ENCODE results near the gene ERC2. TPM values are rescaled to one million over a fixed set of nuclear protein-coding genes. Genes with fewer than 3 reads are reported as not detected.

Gene ERC2
- total RNA-seq, 2 donors from 2014 or later: 0.21 to 0.30 TPM

DNA sequence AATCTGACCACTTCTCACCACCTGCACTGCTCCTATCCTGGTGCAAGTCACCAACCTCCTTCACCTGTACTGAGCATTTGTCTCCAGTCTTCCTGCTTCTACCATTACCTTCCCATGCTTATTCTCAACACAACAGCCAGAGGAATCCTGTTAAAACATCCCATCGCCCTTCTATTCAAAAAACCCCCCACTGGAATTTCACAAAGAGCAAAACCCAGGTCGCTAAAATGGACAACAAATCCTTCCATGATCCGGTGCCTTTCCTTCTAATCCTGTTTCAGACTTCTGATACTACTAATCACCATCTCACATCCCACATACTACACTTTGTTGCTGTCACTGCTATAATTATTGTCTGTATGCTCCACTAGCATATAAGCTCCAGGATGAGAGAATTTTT, 85.2 kb downstream of the ERC2 start:
- Histone ChIP-seq H3K27ac (no peak overlapping the region), H3K9ac (ENCODE audit: low read depth in 2 of 2, low read length in 2 of 2) (no peak overlapping the region), H3K27me3 (no peaks in the 10 kb centered on the region), H3K4me1 (no peaks in the 10 kb centered on the region), H3K9me3 (no peaks in the 10 kb centered on the region), H3K4me3 (no peak overlapping the region), H3K36me3 (no peaks in the 10 kb centered on the region)
- intact Hi-C loops (cut with DNase I): no loop called here
- no peak for TF ChIP-seq CTCF (IDR thresholded peaks at IDR 0.05)
- no peak for DNase-seq

DNA sequence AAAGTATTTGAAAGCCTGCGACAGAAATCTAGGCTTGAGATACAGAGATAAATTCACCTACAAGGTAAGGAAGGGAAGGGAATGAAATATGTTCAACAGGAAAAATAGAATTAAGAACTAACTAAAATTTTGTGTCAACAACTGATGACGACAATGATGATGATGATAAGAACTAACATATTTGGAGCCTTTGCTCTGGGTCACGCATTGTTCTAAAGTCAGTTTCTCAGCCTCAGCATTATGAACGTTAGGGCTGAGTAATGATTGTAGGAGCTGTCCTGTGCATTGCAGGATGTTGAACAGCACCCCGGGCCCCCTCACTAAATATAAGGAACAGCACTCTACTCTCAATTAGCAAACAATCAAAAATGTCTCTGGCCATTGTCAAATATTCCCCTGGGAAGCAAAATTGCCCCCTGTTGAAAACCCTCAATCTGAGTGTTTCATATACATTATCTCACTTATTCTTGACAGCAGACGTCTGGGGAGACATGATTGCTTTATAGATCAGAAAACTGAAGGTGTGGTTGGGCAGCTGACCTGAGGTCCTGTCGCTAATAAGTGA, 88.5 kb downstream of the ERC2 start:
- no peaks in the 10 kb centered on the region for H3K9me3 ChIP-seq
- TF ChIP-seq CTCF (IDR thresholded peaks at IDR 0.05): no peak
- intact Hi-C loops (cut with DNase I): no loop called here

GRCh38 chr3:56375654-56376053, 92.6 kb downstream of the ERC2 start:
- Histone ChIP-seq H3K4me1 (no peaks in the 10 kb centered on the region), H3K4me3 (no peak overlapping the region), H3K9me3 (no peaks in the 10 kb centered on the region), H3K36me3 (no peaks in the 10 kb centered on the region), H3K27me3 (no peaks in the 10 kb centered on the region), H3K9ac (ENCODE audit: low read depth in 2 of 2, low read length in 2 of 2) (no peak overlapping the region), H3K27ac (no peak overlapping the region)
- TF ChIP-seq CTCF (IDR thresholded peaks at IDR 0.05): no peak
- intact Hi-C loops (cut with DNase I): no loop called here
- no peak for DNase-seq

More for the DNA sequence above, 88.5 kb downstream of the ERC2 start:
- Histone ChIP-seq H3K9ac (ENCODE audit: low read depth in 2 of 2, low read length in 2 of 2) (no peak overlapping the region), H3K27ac (no peak overlapping the region), H3K4me1 (no peaks in the 10 kb centered on the region), H3K4me3 (no peak overlapping the region), H3K27me3 (no peaks in the 10 kb centered on the region), H3K36me3 (no peaks in the 10 kb centered on the region)
- DNase-seq: no peak

GRCh38 chr3:56373386-56373785, 94.9 kb downstream of the ERC2 start:
- H3K9ac ChIP-seq (ENCODE audit: low read depth in 2 of 2, low read length in 2 of 2): no peak overlapping the region
- H3K9me3 ChIP-seq: no peaks in the 10 kb centered on the region
- no peaks in the 10 kb centered on the region for H3K36me3 ChIP-seq
- intact Hi-C loops (cut with DNase I): no loop called here
- no peak for TF ChIP-seq CTCF (IDR thresholded peaks at IDR 0.05)
- H3K4me3 ChIP-seq: no peak overlapping the region
- H3K4me1 ChIP-seq: no peaks in the 10 kb centered on the region
- no peak for DNase-seq
- H3K27me3 ChIP-seq: no peaks in the 10 kb centered on the region
- no peak overlapping the region for H3K27ac ChIP-seq

GRCh38 chr3:56370991-56371775, 97.1 kb downstream of the ERC2 start:
- H3K27ac ChIP-seq: no peak overlapping the region
- no peak for DNase-seq
- intact Hi-C loops (cut with DNase I): no loop called here

More at GRCh38 chr3:56370991-56371775, 97.1 kb downstream of the ERC2 start:
- no peak overlapping the region for H3K4me3 ChIP-seq
- no peaks in the 10 kb centered on the region for H3K36me3 ChIP-seq
- H3K27me3 ChIP-seq: no peaks in the 10 kb centered on the region
- no peaks in the 10 kb centered on the region for H3K9me3 ChIP-seq
- H3K9ac ChIP-seq (ENCODE audit: low read depth in 2 of 2, low read length in 2 of 2): no peak overlapping the region
- TF ChIP-seq CTCF (IDR thresholded peaks at IDR 0.05): no peak
- H3K4me1 ChIP-seq: no peaks in the 10 kb centered on the region
